GM19023 (cell line): ENCODE results near the gene CELSR1.

Experiments used
- ATAC-seq: cut with Tn5 transposase; IDR thresholded peaks from one replicate; pipeline ENCODE4 v1.9.1; 2021; ENCODE audit warnings: mild to moderate bottlenecking, moderate library complexity; ENCODE audit not compliant: unreplicated experiment

Gene CELSR1

GRCh38 chr22:46450931-46451561, 86.4 kb downstream of the CELSR1 start:
- no peak for ATAC-seq

- no peak for ATAC-seq
These were observed 87.3 kb downstream of the CELSR1 start for GRCh38 chr22:46449974-46450745.

GRCh38 chr22:46449116-46449691, 88.2 kb downstream of the CELSR1 start:
- ATAC-seq, result no peak

GRCh38 chr22:46448333-46448732, 89.1 kb downstream of the CELSR1 start:
- ATAC-seq, result no peak

GRCh38 chr22:46447906-46448305, 89.5 kb downstream of the CELSR1 start:
- ATAC-seq, result no peak

GRCh38 chr22:46446799-46447198, 90.6 kb downstream of the CELSR1 start:
- ATAC-seq, result no peak

GRCh38 chr22:46445771-46446420, 91.5 kb downstream of the CELSR1 start:
- no peak for ATAC-seq

- no peak for ATAC-seq
These were observed 93.0 kb downstream of the CELSR1 start for GRCh38 chr22:46444390-46444854.

GRCh38 chr22:46443850-46444389, 93.5 kb downstream of the CELSR1 start:
- no peak for ATAC-seq

- no peak for ATAC-seq
These were observed 95.1 kb downstream of the CELSR1 start for GRCh38 chr22:46442217-46442853.

- ATAC-seq, result no peak
These were observed 97.6 kb downstream of the CELSR1 start for GRCh38 chr22:46439576-46440465.

- no peak for ATAC-seq
These were observed 98.3 kb downstream of the CELSR1 start for GRCh38 chr22:46439111-46439510.

GRCh38 chr22:46437671-46438440, 99.6 kb downstream of the CELSR1 start:
- ATAC-seq, result no peak

- ATAC-seq, result no peak
These were observed 100.7 kb downstream of the CELSR1 start for GRCh38 chr22:46436595-46437175.

- no peak for ATAC-seq
These were observed 104.1 kb downstream of the CELSR1 start for GRCh38 chr22:46433318-46433717.

GRCh38 chr22:46432164-46433068, 105.0 kb downstream of the CELSR1 start:
- ATAC-seq, result no peak

GRCh38 chr22:46430961-46431838, 106.2 kb downstream of the CELSR1 start:
- ATAC-seq, result no peak
